ENCODE measurements around the gene BMP7. TPM values are rescaled to one million over a fixed set of nuclear protein-coding genes. Genes with fewer than 3 reads are reported as not detected.

Gene BMP7
- total and polyA plus RNA-seq, 2 experiments from 2014 or later, result 15.9 to 22.8 TPM

DNA sequence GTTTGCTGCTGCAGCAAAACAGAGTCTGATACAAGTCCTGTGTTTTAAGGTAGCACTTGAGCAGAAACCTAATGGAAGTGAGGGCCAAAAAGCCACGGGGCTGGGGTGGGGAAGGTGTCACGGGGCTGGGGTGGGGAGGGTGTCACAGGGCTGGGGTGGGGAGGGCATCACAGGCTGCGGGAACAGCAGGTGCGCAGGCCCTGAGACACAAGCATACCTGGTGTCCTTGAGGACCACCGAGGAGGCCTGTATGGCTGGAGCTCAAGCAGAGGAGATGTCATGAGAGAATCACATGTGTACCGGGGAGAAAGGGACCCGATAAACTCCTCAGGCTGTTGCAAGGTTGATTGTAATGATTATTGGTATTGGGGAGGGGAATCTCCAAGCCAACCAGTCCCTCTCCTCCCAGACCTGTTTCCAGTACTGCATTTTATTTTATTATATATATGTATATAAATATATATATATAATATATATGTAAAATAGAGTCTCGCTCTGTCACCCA, 49.6 kb upstream of the BMP7 start:
- Histone ChIP-seq H2AFZ (no peak overlapping the region), H3K4me2 (no peak overlapping the region), H3K27me3 (ENCODE audit: insufficient read depth) (no peaks in the 10 kb centered on the region), H3K36me3 (ENCODE audit: insufficient read depth) (no peaks in the 10 kb centered on the region), H3K4me1 (ENCODE audit: insufficient read depth) (no peaks in the 10 kb centered on the region), H3K4me3 (no peak overlapping the region), H3F3A (replicated peaks; ENCODE audit: low read depth) (no peaks in the 10 kb centered on the region), H4K20me1 (replicated peaks; ENCODE audit: insufficient read depth) (no peaks in the 10 kb centered on the region), H3K9me2 (ENCODE audit: insufficient read depth) (no peaks in the 10 kb centered on the region), H3K27ac (ENCODE audit: low read depth) (no peak overlapping the region), H3K79me2 (replicated peaks; ENCODE audit: insufficient read depth) (no peaks in the 10 kb centered on the region)
- Mint-ChIP-seq H3K4me1 (no peaks in the 10 kb centered on the region; the same call in 1 of the 3 replicates), H3K36me3 (ENCODE audit: low read depth) (no peaks in the 10 kb centered on the region), H3K9me3 (no peaks in the 10 kb centered on the region), H3K27ac (no peak overlapping the region), H3K4me3 (no peak overlapping the region), H3K27me3 (ENCODE audit: insufficient read depth, low read depth, poor library complexity) (no peaks in the 10 kb centered on the region)
- no peak for DNase-seq (ENCODE audit: low spot score)
- no peak for ATAC-seq
- TF ChIP-seq JUNB (IDR thresholded peaks at IDR 0.05; ENCODE audit: unreplicated experiment) (no peak), EZH2 (IDR thresholded peaks at IDR 0.05; ENCODE audit: low read depth, unreplicated experiment) (no peak), ZNF114 (CRISPR knock-in tag; IDR thresholded peaks at IDR 0.05) (no peak), NANOG (IDR thresholded peaks at IDR 0.05; ENCODE audit: borderline replicate concordance) (no peak), ZNF331 (CRISPR knock-in tag; IDR thresholded peaks at IDR 0.05; ENCODE audit: low read depth) (no peak), CREB1 (CRISPR knock-in tag; IDR thresholded peaks at IDR 0.05; ENCODE audit: low read depth) (no peak), STAT1 (IDR thresholded peaks at IDR 0.05; ENCODE audit: unreplicated experiment) (no peak), POLR2AphosphoS5 (IDR thresholded peaks at IDR 0.05; ENCODE audit: low read depth) (no peak), EZH2phosphoT487 (IDR thresholded peaks at IDR 0.05; ENCODE audit: unreplicated experiment) (no peak)
- TF ChIP-seq, protein P1, sequence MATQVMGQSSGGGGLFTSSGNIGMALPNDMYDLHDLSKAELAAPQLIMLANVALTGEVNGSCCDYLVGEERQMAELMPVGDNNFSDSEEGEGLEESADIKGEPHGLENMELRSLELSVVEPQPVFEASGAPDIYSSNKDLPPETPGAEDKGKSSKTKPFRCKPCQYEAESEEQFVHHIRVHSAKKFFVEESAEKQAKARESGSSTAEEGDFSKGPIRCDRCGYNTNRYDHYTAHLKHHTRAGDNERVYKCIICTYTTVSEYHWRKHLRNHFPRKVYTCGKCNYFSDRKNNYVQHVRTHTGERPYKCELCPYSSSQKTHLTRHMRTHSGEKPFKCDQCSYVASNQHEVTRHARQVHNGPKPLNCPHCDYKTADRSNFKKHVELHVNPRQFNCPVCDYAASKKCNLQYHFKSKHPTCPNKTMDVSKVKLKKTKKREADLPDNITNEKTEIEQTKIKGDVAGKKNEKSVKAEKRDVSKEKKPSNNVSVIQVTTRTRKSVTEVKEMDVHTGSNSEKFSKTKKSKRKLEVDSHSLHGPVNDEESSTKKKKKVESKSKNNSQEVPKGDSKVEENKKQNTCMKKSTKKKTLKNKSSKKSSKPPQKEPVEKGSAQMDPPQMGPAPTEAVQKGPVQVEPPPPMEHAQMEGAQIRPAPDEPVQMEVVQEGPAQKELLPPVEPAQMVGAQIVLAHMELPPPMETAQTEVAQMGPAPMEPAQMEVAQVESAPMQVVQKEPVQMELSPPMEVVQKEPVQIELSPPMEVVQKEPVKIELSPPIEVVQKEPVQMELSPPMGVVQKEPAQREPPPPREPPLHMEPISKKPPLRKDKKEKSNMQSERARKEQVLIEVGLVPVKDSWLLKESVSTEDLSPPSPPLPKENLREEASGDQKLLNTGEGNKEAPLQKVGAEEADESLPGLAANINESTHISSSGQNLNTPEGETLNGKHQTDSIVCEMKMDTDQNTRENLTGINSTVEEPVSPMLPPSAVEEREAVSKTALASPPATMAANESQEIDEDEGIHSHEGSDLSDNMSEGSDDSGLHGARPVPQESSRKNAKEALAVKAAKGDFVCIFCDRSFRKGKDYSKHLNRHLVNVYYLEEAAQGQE (IDR thresholded peaks at IDR 0.05; ENCODE audit: unreplicated experiment), result no peak
- TF ChIP-seq, protein P2, sequence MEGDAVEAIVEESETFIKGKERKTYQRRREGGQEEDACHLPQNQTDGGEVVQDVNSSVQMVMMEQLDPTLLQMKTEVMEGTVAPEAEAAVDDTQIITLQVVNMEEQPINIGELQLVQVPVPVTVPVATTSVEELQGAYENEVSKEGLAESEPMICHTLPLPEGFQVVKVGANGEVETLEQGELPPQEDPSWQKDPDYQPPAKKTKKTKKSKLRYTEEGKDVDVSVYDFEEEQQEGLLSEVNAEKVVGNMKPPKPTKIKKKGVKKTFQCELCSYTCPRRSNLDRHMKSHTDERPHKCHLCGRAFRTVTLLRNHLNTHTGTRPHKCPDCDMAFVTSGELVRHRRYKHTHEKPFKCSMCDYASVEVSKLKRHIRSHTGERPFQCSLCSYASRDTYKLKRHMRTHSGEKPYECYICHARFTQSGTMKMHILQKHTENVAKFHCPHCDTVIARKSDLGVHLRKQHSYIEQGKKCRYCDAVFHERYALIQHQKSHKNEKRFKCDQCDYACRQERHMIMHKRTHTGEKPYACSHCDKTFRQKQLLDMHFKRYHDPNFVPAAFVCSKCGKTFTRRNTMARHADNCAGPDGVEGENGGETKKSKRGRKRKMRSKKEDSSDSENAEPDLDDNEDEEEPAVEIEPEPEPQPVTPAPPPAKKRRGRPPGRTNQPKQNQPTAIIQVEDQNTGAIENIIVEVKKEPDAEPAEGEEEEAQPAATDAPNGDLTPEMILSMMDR (conservative IDR thresholded peaks at IDR 0.05; ENCODE audit: low read depth in 2 of 2), result no peak
- TF ChIP-seq, protein P3, sequence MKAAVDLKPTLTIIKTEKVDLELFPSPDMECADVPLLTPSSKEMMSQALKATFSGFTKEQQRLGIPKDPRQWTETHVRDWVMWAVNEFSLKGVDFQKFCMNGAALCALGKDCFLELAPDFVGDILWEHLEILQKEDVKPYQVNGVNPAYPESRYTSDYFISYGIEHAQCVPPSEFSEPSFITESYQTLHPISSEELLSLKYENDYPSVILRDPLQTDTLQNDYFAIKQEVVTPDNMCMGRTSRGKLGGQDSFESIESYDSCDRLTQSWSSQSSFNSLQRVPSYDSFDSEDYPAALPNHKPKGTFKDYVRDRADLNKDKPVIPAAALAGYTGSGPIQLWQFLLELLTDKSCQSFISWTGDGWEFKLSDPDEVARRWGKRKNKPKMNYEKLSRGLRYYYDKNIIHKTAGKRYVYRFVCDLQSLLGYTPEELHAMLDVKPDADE (IDR thresholded peaks at IDR 0.05), result no peak
- TF ChIP-seq, protein P4, sequence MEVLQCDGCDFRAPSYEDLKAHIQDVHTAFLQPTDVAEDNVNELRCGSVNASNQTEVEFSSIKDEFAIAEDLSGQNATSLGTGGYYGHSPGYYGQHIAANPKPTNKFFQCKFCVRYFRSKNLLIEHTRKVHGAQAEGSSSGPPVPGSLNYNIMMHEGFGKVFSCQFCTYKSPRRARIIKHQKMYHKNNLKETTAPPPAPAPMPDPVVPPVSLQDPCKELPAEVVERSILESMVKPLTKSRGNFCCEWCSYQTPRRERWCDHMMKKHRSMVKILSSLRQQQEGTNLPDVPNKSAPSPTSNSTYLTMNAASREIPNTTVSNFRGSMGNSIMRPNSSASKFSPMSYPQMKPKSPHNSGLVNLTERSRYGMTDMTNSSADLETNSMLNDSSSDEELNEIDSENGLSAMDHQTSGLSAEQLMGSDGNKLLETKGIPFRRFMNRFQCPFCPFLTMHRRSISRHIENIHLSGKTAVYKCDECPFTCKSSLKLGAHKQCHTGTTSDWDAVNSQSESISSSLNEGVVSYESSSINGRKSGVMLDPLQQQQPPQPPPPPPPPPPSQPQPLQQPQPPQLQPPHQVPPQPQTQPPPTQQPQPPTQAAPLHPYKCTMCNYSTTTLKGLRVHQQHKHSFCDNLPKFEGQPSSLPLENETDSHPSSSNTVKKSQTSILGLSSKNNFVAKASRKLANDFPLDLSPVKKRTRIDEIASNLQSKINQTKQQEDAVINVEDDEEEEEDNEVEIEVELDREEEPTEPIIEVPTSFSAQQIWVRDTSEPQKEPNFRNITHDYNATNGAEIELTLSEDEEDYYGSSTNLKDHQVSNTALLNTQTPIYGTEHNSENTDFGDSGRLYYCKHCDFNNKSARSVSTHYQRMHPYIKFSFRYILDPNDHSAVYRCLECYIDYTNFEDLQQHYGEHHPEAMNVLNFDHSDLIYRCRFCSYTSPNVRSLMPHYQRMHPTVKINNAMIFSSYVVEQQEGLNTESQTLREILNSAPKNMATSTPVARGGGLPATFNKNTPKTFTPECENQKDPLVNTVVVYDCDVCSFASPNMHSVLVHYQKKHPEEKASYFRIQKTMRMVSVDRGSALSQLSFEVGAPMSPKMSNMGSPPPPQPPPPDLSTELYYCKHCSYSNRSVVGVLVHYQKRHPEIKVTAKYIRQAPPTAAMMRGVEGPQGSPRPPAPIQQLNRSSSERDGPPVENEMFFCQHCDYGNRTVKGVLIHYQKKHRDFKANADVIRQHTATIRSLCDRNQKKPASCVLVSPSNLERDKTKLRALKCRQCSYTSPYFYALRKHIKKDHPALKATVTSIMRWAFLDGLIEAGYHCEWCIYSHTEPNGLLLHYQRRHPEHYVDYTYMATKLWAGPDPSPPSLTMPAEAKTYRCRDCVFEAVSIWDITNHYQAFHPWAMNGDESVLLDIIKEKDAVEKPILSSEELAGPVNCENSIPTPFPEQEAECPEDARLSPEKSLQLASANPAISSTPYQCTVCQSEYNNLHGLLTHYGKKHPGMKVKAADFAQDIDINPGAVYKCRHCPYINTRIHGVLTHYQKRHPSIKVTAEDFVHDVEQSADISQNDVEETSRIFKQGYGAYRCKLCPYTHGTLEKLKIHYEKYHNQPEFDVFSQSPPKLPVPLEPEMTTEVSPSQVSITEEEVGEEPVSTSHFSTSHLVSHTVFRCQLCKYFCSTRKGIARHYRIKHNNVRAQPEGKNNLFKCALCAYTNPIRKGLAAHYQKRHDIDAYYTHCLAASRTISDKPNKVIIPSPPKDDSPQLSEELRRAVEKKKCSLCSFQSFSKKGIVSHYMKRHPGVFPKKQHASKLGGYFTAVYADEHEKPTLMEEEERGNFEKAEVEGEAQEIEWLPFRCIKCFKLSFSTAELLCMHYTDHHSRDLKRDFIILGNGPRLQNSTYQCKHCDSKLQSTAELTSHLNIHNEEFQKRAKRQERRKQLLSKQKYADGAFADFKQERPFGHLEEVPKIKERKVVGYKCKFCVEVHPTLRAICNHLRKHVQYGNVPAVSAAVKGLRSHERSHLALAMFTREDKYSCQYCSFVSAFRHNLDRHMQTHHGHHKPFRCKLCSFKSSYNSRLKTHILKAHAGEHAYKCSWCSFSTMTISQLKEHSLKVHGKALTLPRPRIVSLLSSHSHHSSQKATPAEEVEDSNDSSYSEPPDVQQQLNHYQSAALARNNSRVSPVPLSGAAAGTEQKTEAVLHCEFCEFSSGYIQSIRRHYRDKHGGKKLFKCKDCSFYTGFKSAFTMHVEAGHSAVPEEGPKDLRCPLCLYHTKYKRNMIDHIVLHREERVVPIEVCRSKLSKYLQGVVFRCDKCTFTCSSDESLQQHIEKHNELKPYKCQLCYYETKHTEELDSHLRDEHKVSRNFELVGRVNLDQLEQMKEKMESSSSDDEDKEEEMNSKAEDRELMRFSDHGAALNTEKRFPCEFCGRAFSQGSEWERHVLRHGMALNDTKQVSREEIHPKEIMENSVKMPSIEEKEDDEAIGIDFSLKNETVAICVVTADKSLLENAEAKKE (CRISPR knock-in tag; IDR thresholded peaks at IDR 0.05), result no peak

Data from GM23338 (cell line).